Thyroid gland (tissue), 4 donors: ENCODE data around the gene CTBP1.

Source experiments
- POLR2A ChIP-seq, 2 donors: fragments of 450-650 bp; IDR thresholded peaks; one replicate each; pipeline ENCODE4 v1.6.1; 2017; ENCODE audit warnings: antibody characterized with exemption in 2 of 2, mild to moderate bottlenecking in 2 of 2, moderate library complexity in 1 of 2
- TF ChIP-seq, protein P1 (sequence below), 6 experiments: fragments of 200-600 bp in 3 of 6; fragments of 450-650 bp in 3 of 6; sonication (generic) in 3 of 6; IDR thresholded peaks; one replicate each; pipeline ENCODE4 v1.5.1; 2016 to 2019; ENCODE audit warnings: antibody characterized with exemption in 6 of 6, mild to moderate bottlenecking in 2 of 6, inconsistent platforms in 1 of 6, moderate library complexity in 1 of 6

DNA sequence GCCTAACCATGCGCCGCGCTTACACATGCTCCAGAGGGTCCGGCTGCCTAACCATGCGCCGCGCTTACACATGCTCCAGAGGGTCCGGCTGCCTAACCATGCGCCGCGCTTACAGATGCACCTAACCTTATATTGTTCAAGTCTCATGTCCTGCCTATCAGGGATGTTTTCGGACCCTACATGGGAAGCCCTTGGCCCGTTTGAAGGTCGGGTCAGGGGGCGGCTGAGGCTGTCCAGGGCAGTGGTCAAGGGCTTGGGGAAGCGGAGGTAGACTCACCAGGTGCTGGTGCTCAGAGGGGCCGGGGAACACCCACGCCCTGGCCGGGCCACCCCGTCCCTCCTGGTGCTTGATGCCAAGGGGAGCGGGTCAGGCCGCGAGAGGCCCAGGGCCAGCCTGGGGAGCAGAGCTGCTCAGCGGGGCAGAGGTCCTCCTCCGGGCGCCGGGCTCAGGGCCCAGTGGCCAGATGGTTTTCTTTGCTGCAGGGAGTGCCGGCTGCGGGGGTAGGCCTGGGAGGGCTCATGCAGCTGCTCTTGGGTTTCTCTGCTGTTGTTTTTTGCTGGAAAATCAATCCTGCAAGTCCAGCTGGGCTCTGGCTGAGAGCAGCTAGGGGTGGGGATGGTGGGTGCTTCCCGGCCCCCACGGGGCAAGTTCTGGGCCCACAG, 41.2 kb downstream of the CTBP1 start:
- TF ChIP-seq, protein P1, sequence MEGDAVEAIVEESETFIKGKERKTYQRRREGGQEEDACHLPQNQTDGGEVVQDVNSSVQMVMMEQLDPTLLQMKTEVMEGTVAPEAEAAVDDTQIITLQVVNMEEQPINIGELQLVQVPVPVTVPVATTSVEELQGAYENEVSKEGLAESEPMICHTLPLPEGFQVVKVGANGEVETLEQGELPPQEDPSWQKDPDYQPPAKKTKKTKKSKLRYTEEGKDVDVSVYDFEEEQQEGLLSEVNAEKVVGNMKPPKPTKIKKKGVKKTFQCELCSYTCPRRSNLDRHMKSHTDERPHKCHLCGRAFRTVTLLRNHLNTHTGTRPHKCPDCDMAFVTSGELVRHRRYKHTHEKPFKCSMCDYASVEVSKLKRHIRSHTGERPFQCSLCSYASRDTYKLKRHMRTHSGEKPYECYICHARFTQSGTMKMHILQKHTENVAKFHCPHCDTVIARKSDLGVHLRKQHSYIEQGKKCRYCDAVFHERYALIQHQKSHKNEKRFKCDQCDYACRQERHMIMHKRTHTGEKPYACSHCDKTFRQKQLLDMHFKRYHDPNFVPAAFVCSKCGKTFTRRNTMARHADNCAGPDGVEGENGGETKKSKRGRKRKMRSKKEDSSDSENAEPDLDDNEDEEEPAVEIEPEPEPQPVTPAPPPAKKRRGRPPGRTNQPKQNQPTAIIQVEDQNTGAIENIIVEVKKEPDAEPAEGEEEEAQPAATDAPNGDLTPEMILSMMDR (IDR thresholded peaks at IDR 0.05) = no peak
- no peak for TF ChIP-seq POLR2A (IDR thresholded peaks at IDR 0.05)
